CD4-positive, alpha-beta T cell treated with Interleukin-17A for 1 hour (primary cell): ENCODE data around the gene CCDC40.
"Not testable (repeated sequence)": the region's sequence is repeated elsewhere in the genome, so short reads cannot be mapped to it uniquely, and the experiment has no call there.

ENCODE experiments used
- DNase-seq: peaks from one replicate; pipeline ENCODE4 v3.0.0-alpha.2; 2020

The CCDC40 gene

GRCh38 chr17:80024206-80024972 lies 12.1 kb upstream of the CCDC40 start:
- DNase-seq = no peak

GRCh38 chr17:80025140-80025539 lies 11.3 kb upstream of the CCDC40 start:
- no peak for DNase-seq

- DNase-seq = no peak
Observed at GRCh38 chr17:80025796-80026195, 10.6 kb upstream of the CCDC40 start.

- no peak for DNase-seq
Observed at GRCh38 chr17:80026359-80027042, 9.9 kb upstream of the CCDC40 start.

GRCh38 chr17:80027043-80027435 lies 9.4 kb upstream of the CCDC40 start:
- no peak for DNase-seq

- DNase-seq = no peak
Observed at GRCh38 chr17:80028030-80028429, 8.4 kb upstream of the CCDC40 start.

- DNase-seq = no peak
Observed at GRCh38 chr17:80029258-80029974, 7.0 kb upstream of the CCDC40 start.

- DNase-seq = no peak
Observed at GRCh38 chr17:80030730-80031410, 5.6 kb upstream of the CCDC40 start.

- DNase-seq = no peak
Observed at GRCh38 chr17:80031691-80032430, 4.6 kb upstream of the CCDC40 start.

GRCh38 chr17:80032614-80033171 lies 3.7 kb upstream of the CCDC40 start:
- DNase-seq = no peak

GRCh38 chr17:80033840-80034239 lies 2.6 kb upstream of the CCDC40 start:
- DNase-seq = no peak

GRCh38 chr17:80034791-80035686 lies 1.4 kb upstream of the CCDC40 start:
- peak; percentile 73 for DNase-seq

GRCh38 chr17:80035687-80035936 lies 830 bp upstream of the CCDC40 start, which contains the start of gene TBC1D16:
TSS of gene TBC1D16 (minus strand) at chr17:80035872. CDS start at chr17:80013547, 22,325 bp downstream.
- no peak for DNase-seq

GRCh38 chr17:80036715-80037477 lies 454 bp downstream of the CCDC40 start:
- peak; percentile 43 for DNase-seq

- no peak for DNase-seq
Observed at GRCh38 chr17:80043963-80044362, 7.5 kb downstream of the CCDC40 start.

- DNase-seq = no peak
Observed at GRCh38 chr17:80045703-80046102, 9.3 kb downstream of the CCDC40 start.

- DNase-seq = not testable (repeated sequence)
Observed at GRCh38 chr17:80046709-80047108, 10.3 kb downstream of the CCDC40 start.

GRCh38 chr17:80047176-80047575 lies 10.7 kb downstream of the CCDC40 start:
- DNase-seq = no peak

- no peak for DNase-seq
Observed at GRCh38 chr17:80049986-80050385, 13.5 kb downstream of the CCDC40 start.

- DNase-seq = no peak
Observed at GRCh38 chr17:80050706-80051105, 14.3 kb downstream of the CCDC40 start.
